GM12878 (cell line): ENCODE results near the gene LRRC75B. TPM values are rescaled to one million over a fixed set of nuclear protein-coding genes. Genes with fewer than 3 reads are reported as not detected.
"Not testable (repeated sequence)": the region's sequence is repeated elsewhere in the genome, so short reads cannot be mapped to it uniquely, and the experiment has no call there.

Source experiments
- ATAC-seq: fragments of 200-7000 bp; cut with Tn5 transposase; 3 replicates; pipeline ENCODE4 v1.9.1; 2020; ENCODE audit warnings: mild to moderate bottlenecking, moderate library complexity
- BruUV-seq: library from RNA; stranded (reverse); fragments of 400-500 nt; replicated peaks from 2 replicates; lab custom pipeline; 2021; lab: Mats Ljungman, UMichigan
- CTCF ChIA-PET: fragments of 300-600 bp; sonication (Branson Sonifier 250); formaldehyde crosslinking; extraction: SDS; loops from one replicate; lab custom pipeline; 2021; ENCODE audit warnings: inconsistent platforms; lab: Yijun Ruan, JAX
- POLR2A ChIA-PET: fragments of 350-600 bp; formaldehyde crosslinking; extraction: SDS; loops from one replicate; lab custom pipeline; 2021; ENCODE audit warnings: inconsistent platforms; lab: Charles Lee
- RAD21 ChIA-PET: fragments of 300-600 bp; sonication (Branson Sonifier 250); formaldehyde crosslinking; loops from one replicate; lab custom pipeline; 2023; ENCODE audit warnings: antibody characterized with exemption; ENCODE audit not compliant: unreplicated experiment; lab: Charles Lee
- SMC1A ChIA-PET: fragments of 300-600 bp; sonication (Branson Sonifier 250); formaldehyde crosslinking; loops from one replicate; lab custom pipeline; 2023; ENCODE audit not compliant: unreplicated experiment, uncharacterized antibody; lab: Charles Lee
- DNase-seq: peaks from one replicate; pipeline ENCODE4 v3.0.0-alpha.2; 2011; ENCODE audit warnings: low read depth, low spot score
- FAIRE-seq: peaks from 3 replicates; lab custom pipeline; 2011; peaks lifted over from hg19 to GRCh38; lab: Jason Lieb, UNC
- H2AFZ ChIP-seq: 2 replicates; pipeline ENCODE4 v1.6.0; 2011; ENCODE audit warnings: low read depth, low read length, control low read depth; ENCODE audit not compliant: control insufficient read depth
- H3K27ac ChIP-seq: 2 replicates; pipeline ENCODE4 v1.5.1; 2011; ENCODE audit warnings: control low read depth; ENCODE audit not compliant: control insufficient read depth, insufficient read depth
- H3K27me3 ChIP-seq, 2 experiments: replicated peaks in 1 of 2; 2 replicates each; pipeline versions ENCODE4 v1.6.0 to v1.6.1; 2011; ENCODE audit warnings: low read length in 1 of 2; ENCODE audit not compliant: control insufficient read depth in 2 of 2, insufficient read depth in 2 of 2
- H3K36me3 ChIP-seq, 2 experiments: 2 replicates each; pipeline ENCODE4 v1.5.1; 2011; ENCODE audit warnings: low read length in 1 of 2; ENCODE audit not compliant: control insufficient read depth in 2 of 2, insufficient read depth in 2 of 2
- H3K4me1 ChIP-seq: 2 replicates; pipeline ENCODE4 v1.6.1; 2011; ENCODE audit warnings: mild to moderate bottlenecking, low read length, moderate library complexity, mixed read lengths; ENCODE audit not compliant: control insufficient read depth, insufficient read depth
- H3K4me2 ChIP-seq: 2 replicates; pipeline ENCODE4 v1.6.0; 2011; ENCODE audit warnings: control low read depth; ENCODE audit not compliant: control insufficient read depth, insufficient read depth
- H3K4me3 ChIP-seq: fragments of 200-600 bp; sonication (generic); 2 replicates; pipeline ENCODE4 v1.5.1; 2016
- H3K79me2 ChIP-seq: 2 replicates; pipeline ENCODE4 v1.6.0; 2011; ENCODE audit warnings: low read length; ENCODE audit not compliant: control insufficient read depth, insufficient read depth
- H3K9ac ChIP-seq: 2 replicates; pipeline ENCODE4 v1.8.0; 2011; ENCODE audit warnings: low read length, control low read depth, mixed read lengths; ENCODE audit not compliant: control insufficient read depth, insufficient read depth
- H3K9me3 ChIP-seq: replicated peaks from 3 replicates; pipeline ENCODE4 v1.5.1; 2011; ENCODE audit warnings: mild to moderate bottlenecking, low read length; ENCODE audit not compliant: control insufficient read depth, insufficient read depth
- H4K20me1 ChIP-seq: 2 replicates; pipeline ENCODE4 v1.6.0; 2011; ENCODE audit not compliant: control insufficient read depth, insufficient read depth
- ATF7 ChIP-seq: fragments of 450-650 bp; IDR thresholded peaks from 2 replicates; pipeline ENCODE4 v1.6.1; 2016; ENCODE audit warnings: low read depth, mild to moderate bottlenecking
- GATAD2B ChIP-seq: fragments of 450-650 bp; conservative IDR thresholded peaks from 2 replicates; pipeline ENCODE4 v1.6.1; 2017; ENCODE audit warnings: low read depth, mild to moderate bottlenecking, moderate library complexity
- RAD51 ChIP-seq: fragments of 450-650 bp; IDR thresholded peaks from 2 replicates; pipeline ENCODE4 v1.6.1; 2016; ENCODE audit warnings: moderate library complexity, mild to moderate bottlenecking, inconsistent platforms
- WGBS: methylation state at CpG from one replicate; pipeline ENCODE4 v1.1.6; 2016; ENCODE audit warnings: low lambda C conversion rate; ENCODE audit not compliant: insufficient replicate concordance, insufficient coverage; ENCODE audit errors: missing lambda C conversion rate; 5-methylcytosine and 5-hydroxymethylcytosine counted together
- in situ Hi-C: fragments of 300-500 bp; cut with MboI; formaldehyde crosslinking; loops from 9 replicates; pipeline ENCODE4 v1.14.3; 2018; ENCODE audit warnings: mixed read lengths
- intact Hi-C: fragments of 100-400 bp; cut with micrococcal nuclease; formaldehyde crosslinking; loops from one replicate; pipeline ENCODE4 v1.14.2; 2022; ENCODE audit not compliant: unreplicated experiment
- polyA plus RNA-seq, 11 experiments: library from polyadenylated mRNA; depleted of rRNA in 4 of 11; unstranded in 6 of 11; stranded (reverse) in 5 of 11; fragments of >200 nt; fragmentation: Nextera tagmentation in 4 of 11; fragmentation: Illumina TruSeq in 1 of 11; extraction: Ambion mirVana in 4 of 11; extraction: Trizol in 1 of 11; gene quantifications; 1 replicate in 1 of 11; 2 replicates in 10 of 11; pipeline versions ENCODE4 v1.2.1 to v1.2.3, GENCODE V29; 2011 to 2016; ENCODE audit warnings: inconsistent platforms in 2 of 11, missing spikeins in 2 of 11, low read depth in 1 of 11
- total RNA-seq, 4 experiments: library from RNA; depleted of rRNA in 3 of 4; stranded (reverse); fragments of >200 nt in 3 of 4; fragmentation: Illumina TruSeq in 1 of 4; extraction: Trizol in 1 of 4; gene quantifications; 2 replicates each; pipeline versions ENCODE4 v1.2.1 to v1.2.3, GENCODE V29; 2013 to 2021
- TF ChIP-seq, protein P1 (sequence below): fragments of 450-650 bp; IDR thresholded peaks from 2 replicates; pipeline ENCODE4 v1.6.1; 2017; ENCODE audit warnings: mild to moderate bottlenecking, moderate library complexity

The LRRC75B gene
- total and polyA plus RNA-seq, 10 of the 15 experiments (the other 5 are each of a cell fraction or from before 2014, with no cell fraction given), result 0.09 to 0.98 (median 0.11) TPM; not detected in 3

DNA sequence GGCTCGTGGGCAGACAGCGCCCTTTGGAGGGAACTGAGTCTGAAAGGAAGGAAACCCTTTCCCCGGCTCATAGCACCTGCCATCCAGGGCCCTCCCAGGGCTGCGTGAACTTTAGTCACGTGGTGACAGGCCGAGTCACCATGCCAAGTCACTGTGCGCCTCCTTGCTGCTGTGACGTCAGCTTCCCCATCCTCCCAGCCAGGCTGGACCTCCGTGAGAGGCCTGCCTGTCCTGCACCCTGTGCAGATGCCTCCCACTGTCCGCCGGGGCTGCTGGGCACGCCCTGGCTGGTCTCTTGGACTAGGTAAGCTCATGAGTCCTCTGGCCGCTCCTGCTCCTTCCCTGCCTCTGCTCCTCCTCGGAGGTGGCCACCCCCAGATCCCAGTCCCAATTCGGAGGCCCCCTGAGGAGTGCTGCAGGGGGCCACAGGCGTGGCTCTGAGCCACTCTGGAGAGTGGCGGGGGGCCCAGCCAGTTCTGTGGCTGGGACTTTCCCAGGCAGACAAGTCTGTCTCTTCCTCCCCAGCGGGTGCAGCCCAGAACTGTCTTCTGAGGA lies 14.6 kb upstream of the LRRC75B start (continued):
- TF ChIP-seq RAD51 (peak; percentile 69; the same call in 1 of the 2 replicates), ATF7 (peak; percentile 31; the same call in 1 of the 2 replicates), GATAD2B (0 out of 2 replicates have a peak, but pooled peaks have one; percentile 55)
- TF ChIP-seq, protein P1, sequence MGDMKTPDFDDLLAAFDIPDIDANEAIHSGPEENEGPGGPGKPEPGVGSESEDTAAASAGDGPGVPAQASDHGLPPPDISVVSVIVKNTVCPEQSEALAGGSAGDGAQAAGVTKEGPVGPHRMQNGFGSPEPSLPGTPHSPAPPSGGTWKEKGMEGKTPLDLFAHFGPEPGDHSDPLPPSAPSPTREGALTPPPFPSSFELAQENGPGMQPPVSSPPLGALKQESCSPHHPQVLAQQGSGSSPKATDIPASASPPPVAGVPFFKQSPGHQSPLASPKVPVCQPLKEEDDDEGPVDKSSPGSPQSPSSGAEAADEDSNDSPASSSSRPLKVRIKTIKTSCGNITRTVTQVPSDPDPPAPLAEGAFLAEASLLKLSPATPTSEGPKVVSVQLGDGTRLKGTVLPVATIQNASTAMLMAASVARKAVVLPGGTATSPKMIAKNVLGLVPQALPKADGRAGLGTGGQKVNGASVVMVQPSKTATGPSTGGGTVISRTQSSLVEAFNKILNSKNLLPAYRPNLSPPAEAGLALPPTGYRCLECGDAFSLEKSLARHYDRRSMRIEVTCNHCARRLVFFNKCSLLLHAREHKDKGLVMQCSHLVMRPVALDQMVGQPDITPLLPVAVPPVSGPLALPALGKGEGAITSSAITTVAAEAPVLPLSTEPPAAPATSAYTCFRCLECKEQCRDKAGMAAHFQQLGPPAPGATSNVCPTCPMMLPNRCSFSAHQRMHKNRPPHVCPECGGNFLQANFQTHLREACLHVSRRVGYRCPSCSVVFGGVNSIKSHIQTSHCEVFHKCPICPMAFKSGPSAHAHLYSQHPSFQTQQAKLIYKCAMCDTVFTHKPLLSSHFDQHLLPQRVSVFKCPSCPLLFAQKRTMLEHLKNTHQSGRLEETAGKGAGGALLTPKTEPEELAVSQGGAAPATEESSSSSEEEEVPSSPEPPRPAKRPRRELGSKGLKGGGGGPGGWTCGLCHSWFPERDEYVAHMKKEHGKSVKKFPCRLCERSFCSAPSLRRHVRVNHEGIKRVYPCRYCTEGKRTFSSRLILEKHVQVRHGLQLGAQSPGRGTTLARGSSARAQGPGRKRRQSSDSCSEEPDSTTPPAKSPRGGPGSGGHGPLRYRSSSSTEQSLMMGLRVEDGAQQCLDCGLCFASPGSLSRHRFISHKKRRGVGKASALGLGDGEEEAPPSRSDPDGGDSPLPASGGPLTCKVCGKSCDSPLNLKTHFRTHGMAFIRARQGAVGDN, result peak; percentile 58; the same call in 1 of the 2 replicates

DNA sequence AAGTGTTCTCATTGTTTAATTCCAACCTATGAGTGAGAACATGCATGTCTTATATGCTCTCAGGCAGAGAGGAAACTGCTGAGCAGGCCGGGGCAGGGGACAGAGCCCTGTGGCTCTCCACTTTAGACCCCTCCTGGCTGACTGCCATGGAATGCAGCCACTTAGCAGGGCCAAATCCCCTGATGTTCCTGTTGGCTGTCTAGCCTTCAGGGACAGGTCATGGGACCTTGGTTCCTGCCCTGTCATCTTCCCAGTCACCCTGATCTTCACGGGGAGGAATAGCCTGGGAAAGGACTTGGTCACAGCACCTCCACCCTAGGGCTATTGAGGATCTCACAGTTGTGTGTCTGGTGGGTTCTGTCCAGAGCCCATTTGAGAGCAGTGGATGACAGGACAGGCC lies 13.5 kb upstream of the LRRC75B start:
- BruUV-seq, SMC1A ChIA-PET, H3K4me1 ChIP-seq, H3K4me2 ChIP-seq, RAD21 ChIA-PET, FAIRE-seq, CTCF ChIA-PET, H3K9me3 ChIP-seq, H3K9ac ChIP-seq, DNase-seq, H3K36me3 ChIP-seq, POLR2A ChIA-PET, H3K27me3 ChIP-seq, intact Hi-C loops, H3K27ac ChIP-seq, ATAC-seq, in situ Hi-C loops, H3K4me3 ChIP-seq, H3K79me2 ChIP-seq, H2AFZ ChIP-seq, H4K20me1 ChIP-seq: not testable (repeated sequence)
- 85% methylated on average over 2 of the region's 2 CpGs for WGBS
